ENCODE measurements around the gene EPHB4.

EPHB4 gene

DNA sequence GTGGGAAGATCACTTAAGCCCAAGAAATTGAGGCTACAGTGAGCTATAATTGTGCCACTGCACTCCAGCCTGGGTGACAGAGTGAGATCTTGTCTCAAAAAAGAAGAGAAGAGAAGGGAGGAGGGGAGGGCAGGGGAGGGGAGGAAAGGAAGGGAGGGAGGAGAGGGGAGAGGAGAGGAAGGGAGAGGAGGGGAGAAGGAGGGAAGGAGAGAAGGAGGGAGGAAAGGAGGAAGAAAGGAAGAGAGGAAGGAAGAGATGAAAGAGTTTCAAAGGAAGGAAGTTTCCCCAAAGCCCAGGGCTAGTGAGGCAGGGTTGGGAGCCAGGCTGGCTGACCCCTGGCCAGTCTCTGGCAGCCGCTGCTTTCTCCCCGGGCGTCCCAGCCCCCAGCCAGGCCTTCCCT lies 32.6 kb downstream of the EPHB4 start:
- peaks cover 8% of the 10 kb centered on the region for H3K4me1 ChIP-seq (ENCODE audit: control insufficient read depth, insufficient read depth, low read length)
- no peaks in the 10 kb centered on the region for H3K9me3 ChIP-seq (ENCODE audit: control insufficient read depth, insufficient read depth, low read depth, low read length)
- ChIA-PET CTCF (interaction anchor here (0.7 to 2.3 kb wide), 6 partner anchors 34 to 103 kb away, joined by 3 to 13 read pairs (median 4); partner anchors contain the start of genes POP7 and SLC12A9), POLR2A (interaction anchor here (0.7 to 2.0 kb wide), 8 partner anchors 9 to 1474 kb away, joined by 3 to 7 read pairs (median 3); partner anchors contain the start of genes EPHB4, GNB2, POP7 and SLC12A9)
- no peak overlapping the region; the same call in 1 of the 2 replicates for H3K27ac ChIP-seq (ENCODE audit: extremely low read depth, low read depth, low read length)
- TF ChIP-seq ZBTB20 (tag by site-specific recombination; IDR thresholded peaks at IDR 0.05) (peak; percentile 0; the same call in 1 of the 2 replicates), ZNF23 (tag by site-specific recombination; IDR thresholded peaks at IDR 0.05; ENCODE audit: borderline replicate concordance) (no peak), ZNF366 (tag by site-specific recombination; conservative IDR thresholded peaks at IDR 0.05) (peak; percentile 96), WT1 (tag by site-specific recombination; IDR thresholded peaks at IDR 0.05) (peak; percentile 77), ZNF157 (tag by site-specific recombination; IDR thresholded peaks at IDR 0.05) (no peak), PRDM1 (tag by site-specific recombination; IDR thresholded peaks at IDR 0.05) (peak; percentile 57; the same call in 1 of the 2 replicates)
- TF ChIP-seq, protein P1, sequence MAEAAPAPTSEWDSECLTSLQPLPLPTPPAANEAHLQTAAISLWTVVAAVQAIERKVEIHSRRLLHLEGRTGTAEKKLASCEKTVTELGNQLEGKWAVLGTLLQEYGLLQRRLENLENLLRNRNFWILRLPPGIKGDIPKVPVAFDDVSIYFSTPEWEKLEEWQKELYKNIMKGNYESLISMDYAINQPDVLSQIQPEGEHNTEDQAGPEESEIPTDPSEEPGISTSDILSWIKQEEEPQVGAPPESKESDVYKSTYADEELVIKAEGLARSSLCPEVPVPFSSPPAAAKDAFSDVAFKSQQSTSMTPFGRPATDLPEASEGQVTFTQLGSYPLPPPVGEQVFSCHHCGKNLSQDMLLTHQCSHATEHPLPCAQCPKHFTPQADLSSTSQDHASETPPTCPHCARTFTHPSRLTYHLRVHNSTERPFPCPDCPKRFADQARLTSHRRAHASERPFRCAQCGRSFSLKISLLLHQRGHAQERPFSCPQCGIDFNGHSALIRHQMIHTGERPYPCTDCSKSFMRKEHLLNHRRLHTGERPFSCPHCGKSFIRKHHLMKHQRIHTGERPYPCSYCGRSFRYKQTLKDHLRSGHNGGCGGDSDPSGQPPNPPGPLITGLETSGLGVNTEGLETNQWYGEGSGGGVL (tag by site-specific recombination; IDR thresholded peaks at IDR 0.05) = peak; percentile 87
- no peak overlapping the region for H3K4me3 ChIP-seq (ENCODE audit: low read depth, low read length)
- H3K36me3 ChIP-seq (ENCODE audit: control insufficient read depth in 2 of 2, insufficient read depth in 1 of 2, low read length in 2 of 2) = no peaks in the 10 kb centered on the region; a peak in 1 of 3 replicates

DNA sequence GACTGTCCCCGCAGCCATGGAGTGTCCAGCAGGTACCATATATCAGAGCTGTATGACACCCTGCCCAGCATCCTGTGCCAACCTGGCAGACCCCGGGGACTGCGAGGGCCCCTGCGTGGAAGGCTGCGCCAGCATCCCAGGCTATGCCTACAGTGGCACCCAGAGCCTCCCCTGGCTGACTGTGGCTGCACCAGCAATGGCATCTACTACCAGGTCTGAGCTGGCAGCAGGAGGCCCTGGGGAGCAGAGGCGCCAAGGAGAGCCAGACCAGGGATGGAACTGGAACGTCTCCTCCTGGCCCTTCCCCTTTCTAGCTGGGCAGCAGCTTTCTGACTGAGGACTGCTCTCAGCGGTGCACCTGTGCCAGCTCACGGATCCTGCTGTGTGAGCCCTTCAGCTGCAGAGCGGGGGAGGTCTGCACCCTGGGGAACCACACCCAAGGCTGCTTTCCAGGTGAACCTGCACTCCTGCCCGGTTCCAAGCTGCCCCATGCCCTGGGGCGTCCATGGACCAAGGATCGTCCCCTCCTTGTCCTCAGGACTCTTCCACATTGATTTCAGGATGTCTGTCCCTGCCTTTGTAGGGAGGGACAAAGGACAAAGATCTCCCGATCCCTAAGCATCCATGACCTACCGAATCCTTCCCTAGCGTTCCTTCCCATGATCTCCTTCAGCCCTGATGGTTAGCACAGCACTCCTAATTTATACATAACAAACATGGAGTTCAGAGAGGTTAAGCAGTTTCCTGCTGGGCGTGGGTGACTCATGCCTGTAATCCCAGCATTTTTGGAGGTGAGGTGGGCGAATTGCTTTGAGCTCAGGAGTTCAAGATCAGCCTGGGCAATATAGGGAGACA lies 33.3 kb downstream of the EPHB4 start:
- no peaks in the 10 kb centered on the region; a peak in 1 of 3 replicates for H3K36me3 ChIP-seq (ENCODE audit: control insufficient read depth in 2 of 2, insufficient read depth in 1 of 2, low read length in 2 of 2)
- H3K4me3 ChIP-seq (ENCODE audit: low read depth, low read length) = no peak overlapping the region
- H3K9me3 ChIP-seq (ENCODE audit: control insufficient read depth, insufficient read depth, low read depth, low read length) = no peaks in the 10 kb centered on the region
- ChIA-PET POLR2A (interaction anchor here (0.8 to 2.0 kb wide), 7 partner anchors 10 to 1475 kb away, joined by 3 to 7 read pairs (median 3); partner anchors contain the start of genes EPHB4, GNB2, POP7 and SLC12A9), CTCF (interaction anchor here (0.7 to 2.3 kb wide), 5 partner anchors 58 to 102 kb away, joined by 3 to 13 read pairs (median 4); partner anchors contain the start of genes POP7 and SLC12A9)
- H3K4me1 ChIP-seq (ENCODE audit: control insufficient read depth, insufficient read depth, low read length) = peaks cover 8% of the 10 kb centered on the region
- no peak overlapping the region for H3K27ac ChIP-seq (ENCODE audit: extremely low read depth, low read depth, low read length)
- peak; percentile 38; the same call in 1 of the 2 replicates for TF ChIP-seq GLIS1 (tag by site-specific recombination; IDR thresholded peaks at IDR 0.05)
- no peak for TF ChIP-seq ZFP41 (tag by site-specific recombination; IDR thresholded peaks at IDR 0.05; ENCODE audit: borderline replicate concordance)
- no peak for TF ChIP-seq ZNF548 (tag by site-specific recombination; IDR thresholded peaks at IDR 0.05)
- peak; percentile 75; the same call in 1 of the 2 replicates for TF ChIP-seq ZNF600 (tag by site-specific recombination; IDR thresholded peaks at IDR 0.05)
- TF ChIP-seq, protein P2, sequence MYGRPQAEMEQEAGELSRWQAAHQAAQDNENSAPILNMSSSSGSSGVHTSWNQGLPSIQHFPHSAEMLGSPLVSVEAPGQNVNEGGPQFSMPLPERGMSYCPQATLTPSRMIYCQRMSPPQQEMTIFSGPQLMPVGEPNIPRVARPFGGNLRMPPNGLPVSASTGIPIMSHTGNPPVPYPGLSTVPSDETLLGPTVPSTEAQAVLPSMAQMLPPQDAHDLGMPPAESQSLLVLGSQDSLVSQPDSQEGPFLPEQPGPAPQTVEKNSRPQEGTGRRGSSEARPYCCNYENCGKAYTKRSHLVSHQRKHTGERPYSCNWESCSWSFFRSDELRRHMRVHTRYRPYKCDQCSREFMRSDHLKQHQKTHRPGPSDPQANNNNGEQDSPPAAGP (tag by site-specific recombination; IDR thresholded peaks at IDR 0.05) = peak; percentile 42; the same call in 1 of the 2 replicates
- TF ChIP-seq ZNF2 (tag by site-specific recombination; IDR thresholded peaks at IDR 0.05) = no peak
- peak; percentile 65 for TF ChIP-seq ZNF629 (tag by site-specific recombination; IDR thresholded peaks at IDR 0.05)
- TF ChIP-seq ZFHX2 (tag by site-specific recombination; conservative IDR thresholded peaks at IDR 0.05) = peak; percentile 80
- TF ChIP-seq ZIC2 (tag by site-specific recombination; IDR thresholded peaks at IDR 0.05) = peak; percentile 95
- TF ChIP-seq FEZF1 (tag by site-specific recombination; IDR thresholded peaks at IDR 0.05) = peak; percentile 21; the same call in 1 of the 2 replicates
- no peak for TF ChIP-seq SP2 (tag by site-specific recombination; IDR thresholded peaks at IDR 0.05)
- TF ChIP-seq EGR2 (tag by site-specific recombination; IDR thresholded peaks at IDR 0.05; ENCODE audit: low read depth) = peak; percentile 75
- TF ChIP-seq GLIS2 (tag by site-specific recombination; IDR thresholded peaks at IDR 0.05) = peak; percentile 53
- TF ChIP-seq, protein P3, sequence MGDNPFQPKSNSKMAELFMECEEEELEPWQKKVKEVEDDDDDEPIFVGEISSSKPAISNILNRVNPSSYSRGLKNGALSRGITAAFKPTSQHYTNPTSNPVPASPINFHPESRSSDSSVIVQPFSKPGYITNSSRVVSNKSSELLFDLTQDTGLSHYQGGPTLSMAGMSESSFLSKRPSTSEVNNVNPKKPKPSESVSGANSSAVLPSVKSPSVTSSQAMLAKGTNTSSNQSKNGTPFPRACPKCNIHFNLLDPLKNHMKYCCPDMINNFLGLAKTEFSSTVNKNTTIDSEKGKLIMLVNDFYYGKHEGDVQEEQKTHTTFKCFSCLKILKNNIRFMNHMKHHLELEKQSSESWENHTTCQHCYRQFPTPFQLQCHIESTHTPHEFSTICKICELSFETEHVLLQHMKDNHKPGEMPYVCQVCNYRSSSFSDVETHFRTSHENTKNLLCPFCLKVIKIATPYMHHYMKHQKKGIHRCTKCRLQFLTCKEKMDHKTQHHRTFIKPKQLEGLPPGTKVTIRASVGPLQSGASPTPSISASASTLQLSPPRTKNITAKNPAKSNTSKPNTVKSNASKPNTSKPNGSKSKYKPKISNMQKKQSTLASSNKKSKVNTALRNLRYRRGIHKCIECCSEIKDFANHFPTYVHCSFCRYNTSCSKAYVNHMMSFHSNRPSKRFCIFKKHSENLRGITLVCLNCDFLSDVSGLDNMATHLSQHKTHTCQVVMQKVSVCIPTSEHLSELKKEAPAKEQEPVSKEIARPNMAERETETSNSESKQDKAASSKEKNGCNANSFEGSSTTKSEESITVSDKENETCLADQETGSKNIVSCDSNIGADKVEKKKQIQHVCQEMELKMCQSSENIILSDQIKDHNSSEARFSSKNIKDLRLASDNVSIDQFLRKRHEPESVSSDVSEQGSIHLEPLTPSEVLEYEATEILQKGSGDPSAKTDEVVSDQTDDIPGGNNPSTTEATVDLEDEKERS (tag by site-specific recombination; IDR thresholded peaks at IDR 0.05) = peak; percentile 20; the same call in 1 of the 2 replicates
- peak; percentile 93 for TF ChIP-seq ZBTB48 (tag by site-specific recombination; IDR thresholded peaks at IDR 0.05)
- TF ChIP-seq, protein P4, sequence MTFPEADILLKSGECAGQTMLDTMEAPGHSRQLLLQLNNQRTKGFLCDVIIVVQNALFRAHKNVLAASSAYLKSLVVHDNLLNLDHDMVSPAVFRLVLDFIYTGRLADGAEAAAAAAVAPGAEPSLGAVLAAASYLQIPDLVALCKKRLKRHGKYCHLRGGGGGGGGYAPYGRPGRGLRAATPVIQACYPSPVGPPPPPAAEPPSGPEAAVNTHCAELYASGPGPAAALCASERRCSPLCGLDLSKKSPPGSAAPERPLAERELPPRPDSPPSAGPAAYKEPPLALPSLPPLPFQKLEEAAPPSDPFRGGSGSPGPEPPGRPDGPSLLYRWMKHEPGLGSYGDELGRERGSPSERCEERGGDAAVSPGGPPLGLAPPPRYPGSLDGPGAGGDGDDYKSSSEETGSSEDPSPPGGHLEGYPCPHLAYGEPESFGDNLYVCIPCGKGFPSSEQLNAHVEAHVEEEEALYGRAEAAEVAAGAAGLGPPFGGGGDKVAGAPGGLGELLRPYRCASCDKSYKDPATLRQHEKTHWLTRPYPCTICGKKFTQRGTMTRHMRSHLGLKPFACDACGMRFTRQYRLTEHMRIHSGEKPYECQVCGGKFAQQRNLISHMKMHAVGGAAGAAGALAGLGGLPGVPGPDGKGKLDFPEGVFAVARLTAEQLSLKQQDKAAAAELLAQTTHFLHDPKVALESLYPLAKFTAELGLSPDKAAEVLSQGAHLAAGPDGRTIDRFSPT (tag by site-specific recombination; IDR thresholded peaks at IDR 0.05) = peak; percentile 53; the same call in 1 of the 2 replicates
